ENCODE results near the gene CUL5. TPM values are rescaled to one million over a fixed set of nuclear protein-coding genes. Genes with fewer than 3 reads are reported as not detected.

The CUL5 gene
- total and polyA plus RNA-seq, 2 experiments from 2014 or later = 32.5 to 58.1 TPM

DNA sequence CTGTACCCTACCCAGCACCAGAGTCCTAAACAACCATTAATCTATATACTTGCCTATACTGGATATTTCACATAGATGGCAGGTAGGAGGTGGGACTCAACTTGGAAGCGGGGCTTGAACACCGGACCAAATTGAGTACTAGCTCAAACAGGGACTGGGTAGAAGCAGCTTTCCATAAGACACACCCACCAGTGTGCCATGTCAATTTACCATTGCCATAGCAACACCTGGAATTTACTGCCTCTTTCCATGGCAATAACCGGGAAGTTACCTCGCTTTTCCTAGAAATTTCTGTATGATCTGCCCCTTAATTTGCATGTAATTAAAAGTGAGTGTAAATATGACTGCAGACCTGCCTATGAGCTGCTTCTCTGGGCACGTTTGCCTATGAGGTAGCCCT lies 38.6 kb upstream of the CUL5 start:
- H3K4me3 ChIP-seq = no peak overlapping the region
- no peaks in the 10 kb centered on the region for H3K9me3 ChIP-seq (ENCODE audit: low read depth)
- H3K27ac ChIP-seq = no peak overlapping the region
- no peaks in the 10 kb centered on the region for H3K27me3 ChIP-seq
- H3K36me3 ChIP-seq = no peaks in the 10 kb centered on the region
- no peak for DNase-seq (ENCODE audit: low read depth in 1 of 2, low spot score in 1 of 2)
- TF ChIP-seq, protein P1, sequence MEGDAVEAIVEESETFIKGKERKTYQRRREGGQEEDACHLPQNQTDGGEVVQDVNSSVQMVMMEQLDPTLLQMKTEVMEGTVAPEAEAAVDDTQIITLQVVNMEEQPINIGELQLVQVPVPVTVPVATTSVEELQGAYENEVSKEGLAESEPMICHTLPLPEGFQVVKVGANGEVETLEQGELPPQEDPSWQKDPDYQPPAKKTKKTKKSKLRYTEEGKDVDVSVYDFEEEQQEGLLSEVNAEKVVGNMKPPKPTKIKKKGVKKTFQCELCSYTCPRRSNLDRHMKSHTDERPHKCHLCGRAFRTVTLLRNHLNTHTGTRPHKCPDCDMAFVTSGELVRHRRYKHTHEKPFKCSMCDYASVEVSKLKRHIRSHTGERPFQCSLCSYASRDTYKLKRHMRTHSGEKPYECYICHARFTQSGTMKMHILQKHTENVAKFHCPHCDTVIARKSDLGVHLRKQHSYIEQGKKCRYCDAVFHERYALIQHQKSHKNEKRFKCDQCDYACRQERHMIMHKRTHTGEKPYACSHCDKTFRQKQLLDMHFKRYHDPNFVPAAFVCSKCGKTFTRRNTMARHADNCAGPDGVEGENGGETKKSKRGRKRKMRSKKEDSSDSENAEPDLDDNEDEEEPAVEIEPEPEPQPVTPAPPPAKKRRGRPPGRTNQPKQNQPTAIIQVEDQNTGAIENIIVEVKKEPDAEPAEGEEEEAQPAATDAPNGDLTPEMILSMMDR (IDR thresholded peaks at IDR 0.05; ENCODE audit: low read depth, low read length) = no peak
- no peaks in the 10 kb centered on the region for H3K4me1 ChIP-seq (ENCODE audit: low read depth)

DNA sequence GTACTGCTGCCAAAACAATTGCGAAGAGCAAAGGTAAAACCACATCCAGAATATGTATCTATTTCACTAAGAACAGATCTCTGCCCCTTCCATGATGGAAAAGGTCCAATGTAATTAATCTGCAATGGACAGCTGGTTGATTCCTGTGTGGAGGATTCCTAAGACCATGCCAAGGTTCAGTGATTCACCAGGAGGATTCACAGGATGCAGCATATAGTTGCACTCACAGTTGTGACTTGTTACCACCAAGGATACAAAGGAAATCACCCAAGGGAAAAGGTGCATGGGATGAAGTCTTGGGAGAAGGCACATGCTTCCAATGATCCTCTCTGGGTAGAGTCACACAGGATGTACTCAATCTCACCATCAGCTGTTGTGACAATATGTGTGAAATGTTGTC lies 35.1 kb upstream of the CUL5 start:
- TF ChIP-seq, protein P1 (IDR thresholded peaks at IDR 0.05; ENCODE audit: low read depth, low read length) = no peak
- no peaks in the 10 kb centered on the region for H3K27me3 ChIP-seq

DNA sequence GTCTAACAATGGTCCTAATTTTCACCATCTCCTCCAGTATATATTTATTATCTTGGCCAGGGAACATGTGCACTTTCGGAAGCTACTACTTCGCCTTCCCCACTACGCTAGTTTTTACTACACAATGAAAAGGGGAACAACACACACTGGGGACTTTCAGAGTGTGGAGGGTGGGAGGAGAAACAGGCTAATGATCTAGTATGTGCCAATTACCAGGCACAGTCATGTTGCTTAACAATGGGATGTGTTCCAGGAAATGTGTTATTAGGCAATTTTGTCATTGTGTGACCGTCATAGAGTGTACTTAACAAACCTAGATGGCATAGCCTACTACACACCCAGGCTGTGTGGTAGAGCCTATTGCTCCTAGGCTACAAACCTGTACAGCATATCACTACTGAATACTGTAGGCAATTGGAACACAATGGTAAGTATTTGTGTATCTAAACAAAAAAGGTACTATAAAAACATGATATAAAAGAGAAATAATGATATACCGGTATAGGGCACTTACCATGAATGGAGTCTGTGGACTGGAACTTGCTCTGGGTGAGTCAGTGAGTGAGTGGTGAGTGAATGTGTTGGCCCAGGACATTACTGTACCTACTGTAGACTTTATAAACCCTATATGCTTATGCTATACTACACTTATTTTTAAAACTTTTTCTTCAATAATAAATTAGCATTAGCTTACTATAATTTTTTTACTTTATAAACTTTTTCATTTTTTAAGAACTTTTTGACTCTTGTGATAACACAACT lies 20.1 kb upstream of the CUL5 start:
- no peak for DNase-seq (ENCODE audit: low read depth in 1 of 2, low spot score in 1 of 2)
- Histone ChIP-seq H3K9me3 (ENCODE audit: low read depth) (no peaks in the 10 kb centered on the region), H3K27ac (no peak overlapping the region), H3K4me3 (no peak overlapping the region), H3K4me1 (ENCODE audit: low read depth) (no peaks in the 10 kb centered on the region), H3K27me3 (no peaks in the 10 kb centered on the region), H3K36me3 (no peaks in the 10 kb centered on the region)
- TF ChIP-seq, protein P1 (IDR thresholded peaks at IDR 0.05; ENCODE audit: low read depth, low read length) = no peak

More for the DNA sequence above, 35.1 kb upstream of the CUL5 start:
- Histone ChIP-seq H3K27ac (no peak overlapping the region), H3K36me3 (no peaks in the 10 kb centered on the region), H3K9me3 (ENCODE audit: low read depth) (no peaks in the 10 kb centered on the region), H3K4me3 (no peak overlapping the region), H3K4me1 (ENCODE audit: low read depth) (no peaks in the 10 kb centered on the region)
- DNase-seq (ENCODE audit: low read depth in 1 of 2, low spot score in 1 of 2) = no peak

DNA sequence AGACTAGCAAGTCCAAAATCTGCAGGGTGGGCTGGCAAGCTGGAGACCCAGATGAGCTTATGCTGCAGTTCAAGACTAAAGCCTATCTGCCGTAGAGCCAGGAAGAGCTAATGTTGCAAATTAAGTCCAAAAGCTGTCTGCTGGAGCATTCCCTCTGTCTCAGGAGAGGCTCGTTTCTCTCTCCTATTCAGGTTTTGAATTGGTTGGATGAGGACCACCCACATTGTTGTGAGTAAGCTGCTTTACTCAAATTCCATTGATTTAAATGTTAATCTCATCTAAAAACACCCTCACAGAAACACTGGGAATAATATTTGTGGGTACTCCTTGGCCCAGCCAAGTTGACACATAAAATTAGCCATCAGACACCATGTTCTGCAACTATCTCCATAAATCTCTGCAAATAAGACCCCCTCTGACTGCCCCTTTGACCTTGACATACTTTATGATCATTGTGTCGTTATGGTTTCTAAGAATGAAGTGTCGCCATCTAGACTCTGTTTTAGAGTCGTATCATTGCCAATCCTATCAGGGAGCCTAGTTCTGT lies 16.8 kb upstream of the CUL5 start:
- TF ChIP-seq, protein P1 (IDR thresholded peaks at IDR 0.05; ENCODE audit: low read depth, low read length) = no peak
- H3K27ac ChIP-seq = no peak overlapping the region
- no peak for DNase-seq (ENCODE audit: low read depth in 1 of 2, low spot score in 1 of 2)
- H3K27me3 ChIP-seq = no peaks in the 10 kb centered on the region
- no peaks in the 10 kb centered on the region for H3K4me1 ChIP-seq (ENCODE audit: low read depth)
- no peaks in the 10 kb centered on the region for H3K36me3 ChIP-seq
- H3K4me3 ChIP-seq = no peak overlapping the region
- no peaks in the 10 kb centered on the region for H3K9me3 ChIP-seq (ENCODE audit: low read depth)

DNA sequence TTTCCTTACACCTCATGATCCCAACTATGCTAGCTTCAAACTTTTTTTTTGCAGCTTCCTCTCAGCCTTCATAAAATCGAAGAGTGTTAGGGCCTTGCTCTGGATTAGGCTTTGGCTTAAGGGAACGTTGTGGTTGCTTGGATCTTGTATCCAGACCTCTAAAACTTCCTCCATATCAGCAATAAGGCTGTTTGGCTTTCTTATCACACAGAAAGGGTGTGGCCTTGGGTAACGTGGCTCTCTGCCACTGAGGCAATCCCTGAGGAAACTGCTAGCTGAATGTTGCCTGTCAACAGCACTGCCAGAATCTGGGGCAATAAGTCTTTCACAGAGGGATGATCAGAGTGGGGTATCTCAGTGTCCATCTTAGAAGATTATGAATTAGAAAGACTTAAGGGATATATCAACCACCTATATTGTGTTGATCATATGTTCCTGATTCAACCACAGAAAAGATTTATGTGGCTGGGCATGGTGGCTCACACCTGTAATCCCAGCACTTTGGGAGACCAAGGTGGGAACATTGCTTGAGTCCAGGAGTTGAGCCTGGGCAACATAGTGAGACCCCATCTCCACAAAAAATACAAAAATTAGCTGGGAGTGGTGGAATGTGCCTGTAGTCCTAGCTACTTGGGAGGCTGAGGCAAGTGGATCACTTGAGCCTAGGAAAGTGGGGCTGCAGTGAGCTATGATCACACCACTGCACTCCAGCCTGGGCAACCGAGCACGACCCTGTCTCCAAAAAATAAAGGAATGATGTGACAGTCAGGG lies 12.5 kb upstream of the CUL5 start:
- no peak overlapping the region for H3K4me3 ChIP-seq
- no peaks in the 10 kb centered on the region for H3K27me3 ChIP-seq
- TF ChIP-seq, protein P1 (IDR thresholded peaks at IDR 0.05; ENCODE audit: low read depth, low read length) = no peak
- no peak overlapping the region for H3K27ac ChIP-seq
- H3K36me3 ChIP-seq = no peaks in the 10 kb centered on the region
- DNase-seq (ENCODE audit: low read depth in 1 of 2, low spot score in 1 of 2) = no peak
- no peaks in the 10 kb centered on the region for H3K9me3 ChIP-seq (ENCODE audit: low read depth)
- no peaks in the 10 kb centered on the region for H3K4me1 ChIP-seq (ENCODE audit: low read depth)

Measured in cardiac muscle cell (in vitro differentiated cells and primary cell).